ENCODE measurements around the gene PIF1. TPM values are rescaled to one million over a fixed set of nuclear protein-coding genes. Genes with fewer than 3 reads are reported as not detected.

PIF1 gene
- total and polyA plus RNA-seq, 2 donors = 8.0 to 8.4 TPM

DNA sequence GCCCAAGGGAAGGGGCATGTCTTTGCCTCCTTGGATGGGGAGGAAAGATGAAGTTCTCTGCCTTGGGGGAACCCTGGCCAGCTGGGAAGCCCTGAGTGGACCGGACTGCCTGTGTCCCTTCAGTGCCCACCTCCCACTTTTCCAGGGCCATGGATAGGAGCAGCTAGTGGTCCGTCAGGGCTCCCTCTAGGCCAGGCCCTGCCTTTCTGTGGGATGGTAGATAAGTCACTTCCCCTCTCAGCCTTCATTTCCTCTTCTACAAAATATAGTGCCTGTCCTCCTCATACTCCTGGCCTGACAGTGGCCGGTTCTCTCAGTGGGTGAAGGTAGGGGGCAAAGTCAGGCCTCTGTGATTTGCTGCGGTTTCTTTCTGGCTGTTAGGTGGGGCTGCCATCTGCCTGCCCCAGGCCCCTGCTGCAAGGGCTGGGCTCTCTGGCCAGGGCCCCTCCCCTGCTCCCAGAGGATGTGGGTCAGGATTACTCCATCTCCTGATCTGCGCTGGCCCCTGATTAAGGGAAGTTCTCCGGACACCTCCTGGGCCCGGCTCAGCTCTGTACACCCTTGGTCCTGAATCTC, 17.6 kb upstream of the PIF1 start:
- no peaks in the 10 kb centered on the region for H3K27me3 ChIP-seq (ENCODE audit: control insufficient read depth in 2 of 2, insufficient read depth in 1 of 2, low read length in 1 of 2)
- peak overlapping the region; percentile 83 to 89 for H3K4me3 ChIP-seq (ENCODE audit: low read length in 2 of 2)
- peaks cover 25 to 84% of the 10 kb centered on the region in 2 donors for H3K4me1 ChIP-seq (ENCODE audit: control insufficient read depth in 2 of 2, insufficient read depth in 2 of 2, low read length in 2 of 2)
- H3K27ac ChIP-seq (ENCODE audit: low read depth in 1 of 2, low read length in 1 of 2) = peak overlapping the region; percentile 76 to 94
- DNase-seq (ENCODE audit: low read depth in 6 of 9, low spot score in 9 of 9) = peak in 1 of 9 donors; percentile 32
- WGBS = 42% methylated on average over 7 of the region's 7 CpGs
- H3K9me3 ChIP-seq (ENCODE audit: control insufficient read depth in 2 of 2, insufficient read depth in 1 of 2, low read length in 1 of 2) = peaks cover 0 to 3% of the 10 kb centered on the region in 2 donors
- H3K36me3 ChIP-seq (ENCODE audit: control insufficient read depth in 2 of 2, insufficient read depth in 2 of 2, low read length in 1 of 2) = peaks cover 7 to 11% of the 10 kb centered on the region in 2 donors

DNA sequence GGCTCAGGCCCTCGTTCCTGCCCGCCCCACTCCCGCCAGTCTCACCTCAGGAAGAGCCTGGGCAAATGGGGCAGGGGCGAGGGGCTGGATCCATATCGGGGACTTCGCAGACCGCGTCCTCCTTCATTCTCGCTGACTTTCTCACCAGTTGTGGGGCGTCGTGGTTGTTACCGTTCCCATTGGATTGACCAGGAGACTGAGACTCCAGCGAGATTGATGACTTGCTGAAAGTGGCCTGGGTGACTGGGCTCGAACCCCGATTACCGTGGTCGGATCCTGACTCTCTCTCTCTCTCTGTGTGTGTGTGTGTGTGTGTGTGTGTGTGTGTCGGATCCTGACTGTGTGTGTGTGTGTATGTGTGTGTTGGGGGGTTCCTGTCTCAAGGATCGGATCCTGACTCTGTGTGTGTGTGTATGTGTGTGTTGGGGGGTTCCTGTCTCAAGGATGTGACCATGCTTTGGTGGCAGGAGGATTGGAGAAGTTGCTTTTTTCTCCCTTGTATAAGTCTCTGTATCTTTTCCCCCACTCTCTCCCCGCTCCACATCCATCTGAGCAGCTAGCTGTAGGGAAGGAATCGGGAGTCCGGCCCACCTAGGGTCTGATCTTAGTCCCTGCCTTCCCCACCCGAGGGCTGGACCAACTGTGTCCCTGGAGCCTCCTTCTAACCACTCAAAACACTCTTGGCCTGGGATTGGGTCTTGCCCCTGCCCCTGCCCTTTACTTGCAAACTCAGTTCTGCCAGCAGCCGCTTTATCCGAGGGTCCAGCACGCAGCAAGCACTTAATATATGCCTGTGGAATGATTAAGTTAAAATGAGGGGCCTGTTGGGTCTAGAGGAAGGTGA, 16.9 kb upstream of the PIF1 start:
- H3K27ac ChIP-seq (ENCODE audit: low read depth in 1 of 2, low read length in 1 of 2) = peak overlapping the region; percentile 76 to 94
- H3K36me3 ChIP-seq (ENCODE audit: control insufficient read depth in 2 of 2, insufficient read depth in 2 of 2, low read length in 1 of 2) = peaks cover 7 to 11% of the 10 kb centered on the region in 2 donors
- peaks cover 0 to 3% of the 10 kb centered on the region in 2 donors for H3K9me3 ChIP-seq (ENCODE audit: control insufficient read depth in 2 of 2, insufficient read depth in 1 of 2, low read length in 1 of 2)
- 10% methylated on average over 26 of the region's 26 CpGs for WGBS
- peak overlapping the region; percentile 83 to 89 for H3K4me3 ChIP-seq (ENCODE audit: low read length in 2 of 2)
- H3K27me3 ChIP-seq (ENCODE audit: control insufficient read depth in 2 of 2, insufficient read depth in 1 of 2, low read length in 1 of 2) = no peaks in the 10 kb centered on the region
- H3K4me1 ChIP-seq (ENCODE audit: control insufficient read depth in 2 of 2, insufficient read depth in 2 of 2, low read length in 2 of 2) = peaks cover 32 to 87% of the 10 kb centered on the region in 2 donors
- peak in 1 of 9 donors; percentile 39 for DNase-seq (ENCODE audit: low read depth in 6 of 9, low spot score in 9 of 9)

DNA sequence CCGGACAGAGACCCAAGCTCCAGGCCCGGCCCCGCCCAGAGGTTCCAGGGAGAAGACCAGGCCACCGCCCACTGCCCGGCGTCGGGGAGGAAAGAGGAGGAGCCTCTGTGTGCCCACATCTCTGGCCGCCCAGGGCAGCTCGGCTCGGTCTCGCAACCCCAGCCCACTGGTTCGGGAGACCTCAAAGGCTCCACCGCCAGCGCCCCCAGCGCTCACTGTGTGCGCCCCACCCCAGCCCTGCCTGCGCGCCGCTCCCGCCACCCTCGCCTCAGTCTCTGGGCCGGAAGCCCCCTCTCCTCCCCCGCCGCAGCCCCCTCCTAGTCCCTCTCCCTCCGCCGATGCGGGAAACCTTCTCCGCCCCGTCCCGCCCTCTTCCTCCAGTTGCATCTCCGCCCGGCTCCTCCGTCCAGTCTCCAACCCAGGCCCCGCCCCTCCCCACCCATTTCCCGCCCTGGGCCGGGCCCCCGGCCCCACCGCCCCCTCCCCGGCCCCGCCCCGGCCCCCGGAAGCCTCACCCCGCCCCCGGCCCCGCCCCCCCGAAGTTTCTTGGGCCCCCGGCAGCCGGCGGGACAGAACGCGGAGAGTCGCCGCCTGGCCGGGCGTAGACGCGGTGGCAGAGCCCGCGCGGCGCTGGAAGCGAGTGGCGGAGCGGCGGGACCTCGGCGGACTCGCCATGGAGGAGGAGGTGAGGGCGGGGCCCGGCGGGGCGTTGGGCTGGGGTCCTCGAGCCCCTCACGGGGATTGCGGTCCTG, 16.1 kb upstream of the PIF1 start, which contains the start of gene PLEKHO2:
PLEKHO2 (plus strand) TSS at position 572 of the 752 bp plus-strand sequence; CDS start at position 674, 102 bp downstream.
- peaks cover 0 to 3% of the 10 kb centered on the region in 2 donors for H3K9me3 ChIP-seq (ENCODE audit: control insufficient read depth in 2 of 2, insufficient read depth in 1 of 2, low read length in 1 of 2)
- DNase-seq (ENCODE audit: low read depth in 6 of 9, low spot score in 9 of 9) = peak; percentile 66 to 95 (median 86)
- peaks cover 5 to 7% of the 10 kb centered on the region in 2 donors for H3K36me3 ChIP-seq (ENCODE audit: control insufficient read depth in 2 of 2, insufficient read depth in 2 of 2, low read length in 1 of 2)
- peaks cover 38 to 88% of the 10 kb centered on the region in 2 donors for H3K4me1 ChIP-seq (ENCODE audit: control insufficient read depth in 2 of 2, insufficient read depth in 2 of 2, low read length in 2 of 2)
- under 1% methylated on average over 75 of the region's 75 CpGs for WGBS
- H3K27ac ChIP-seq (ENCODE audit: low read depth in 1 of 2, low read length in 1 of 2) = peak within 1 kb of the TSS; percentile 89 to 96
- H3K27me3 ChIP-seq (ENCODE audit: control insufficient read depth in 2 of 2, insufficient read depth in 1 of 2, low read length in 1 of 2) = no peaks in the 10 kb centered on the region
- H3K4me3 ChIP-seq (ENCODE audit: low read length in 2 of 2) = peak within 1 kb of the TSS; percentile 83 to 89

- Histone ChIP-seq H3K9me3 (ENCODE audit: control insufficient read depth in 2 of 2, insufficient read depth in 1 of 2, low read length in 1 of 2) (peaks cover 0 to 3% of the 10 kb centered on the region in 2 donors), H3K4me1 (ENCODE audit: control insufficient read depth in 2 of 2, insufficient read depth in 2 of 2, low read length in 2 of 2) (peaks cover 41 to 88% of the 10 kb centered on the region in 2 donors), H3K27me3 (ENCODE audit: control insufficient read depth in 2 of 2, insufficient read depth in 1 of 2, low read length in 1 of 2) (no peaks in the 10 kb centered on the region), H3K4me3 (ENCODE audit: low read length in 2 of 2) (peak overlapping the region; percentile 83 to 89), H3K36me3 (ENCODE audit: control insufficient read depth in 2 of 2, insufficient read depth in 2 of 2, low read length in 1 of 2) (peaks cover under 1 to 3% of the 10 kb centered on the region in 2 donors), H3K27ac (ENCODE audit: low read depth in 1 of 2, low read length in 1 of 2) (peak overlapping the region; percentile 89 to 96)
- 5% methylated on average over 12 of the region's 12 CpGs for WGBS
- DNase-seq (ENCODE audit: low read depth in 6 of 9, low spot score in 9 of 9) = no peak
These were observed 15.6 kb upstream of the PIF1 start for GRCh38 chr15:64841060-64841343.

GRCh38 chr15:64837502-64837901, 12.1 kb upstream of the PIF1 start:
- peaks cover 0 to 10% of the 10 kb centered on the region in 2 donors for H3K9me3 ChIP-seq (ENCODE audit: control insufficient read depth in 2 of 2, insufficient read depth in 1 of 2, low read length in 1 of 2)
- H3K36me3 ChIP-seq (ENCODE audit: control insufficient read depth in 2 of 2, insufficient read depth in 2 of 2, low read length in 1 of 2) = no peaks in the 10 kb centered on the region
- no peaks in the 10 kb centered on the region for H3K27me3 ChIP-seq (ENCODE audit: control insufficient read depth in 2 of 2, insufficient read depth in 1 of 2, low read length in 1 of 2)
- H3K4me3 ChIP-seq (ENCODE audit: low read length in 2 of 2) = no peak overlapping the region
- WGBS = 2% methylated on average over 1 of the region's 1 CpG
- peak overlapping the region; percentile 5 to 87 for H3K27ac ChIP-seq (ENCODE audit: low read depth in 1 of 2, low read length in 1 of 2)
- H3K4me1 ChIP-seq (ENCODE audit: control insufficient read depth in 2 of 2, insufficient read depth in 2 of 2, low read length in 2 of 2) = peaks cover 24 to 62% of the 10 kb centered on the region in 2 donors
- peak in 6 of 9 donors; percentile 61 to 89 (median 67) for DNase-seq (ENCODE audit: low read depth in 6 of 9, low spot score in 9 of 9)

DNA sequence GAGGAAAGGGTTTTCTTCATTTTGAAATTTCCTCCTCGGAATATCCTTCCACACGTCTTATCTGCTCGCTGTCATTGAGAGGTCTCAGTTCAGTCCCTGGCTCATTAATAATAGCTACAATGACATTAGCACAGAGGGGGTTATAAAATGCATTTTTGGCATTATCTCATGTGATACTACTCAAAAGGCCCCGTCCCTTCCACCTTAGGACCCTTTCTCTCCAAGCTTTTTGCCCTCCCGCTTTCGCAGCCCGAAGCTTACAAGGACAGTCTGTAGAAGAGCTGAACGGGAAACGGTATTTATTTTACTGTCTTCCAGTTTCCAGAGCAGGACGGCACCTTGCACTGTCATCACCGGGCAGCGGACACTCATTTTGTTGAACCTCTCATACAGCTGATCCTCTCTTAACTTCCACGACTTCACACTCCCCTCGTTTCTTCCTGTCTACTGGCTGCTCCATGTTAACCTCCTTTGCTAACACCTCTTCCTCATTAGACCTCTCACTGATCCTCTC, 10.6 kb upstream of the PIF1 start:
- no peaks in the 10 kb centered on the region for H3K36me3 ChIP-seq (ENCODE audit: control insufficient read depth in 2 of 2, insufficient read depth in 2 of 2, low read length in 1 of 2)
- no peak overlapping the region for H3K4me3 ChIP-seq (ENCODE audit: low read length in 2 of 2)
- H3K27me3 ChIP-seq (ENCODE audit: control insufficient read depth in 2 of 2, insufficient read depth in 1 of 2, low read length in 1 of 2) = no peaks in the 10 kb centered on the region
- WGBS = 74% methylated on average over 14 of the region's 14 CpGs
- peaks cover 23 to 54% of the 10 kb centered on the region in 2 donors for H3K4me1 ChIP-seq (ENCODE audit: control insufficient read depth in 2 of 2, insufficient read depth in 2 of 2, low read length in 2 of 2)
- H3K9me3 ChIP-seq (ENCODE audit: control insufficient read depth in 2 of 2, insufficient read depth in 1 of 2, low read length in 1 of 2) = peaks cover 0 to 10% of the 10 kb centered on the region in 2 donors
- H3K27ac ChIP-seq (ENCODE audit: low read depth in 1 of 2, low read length in 1 of 2) = peak overlapping the region in 1 of 2 donors; percentile 44
- no peak for DNase-seq (ENCODE audit: low read depth in 6 of 9, low spot score in 9 of 9)

GRCh38 chr15:64833690-64834089, 8.2 kb upstream of the PIF1 start:
- DNase-seq (ENCODE audit: low read depth in 6 of 9, low spot score in 9 of 9) = no peak
- Histone ChIP-seq H3K9me3 (ENCODE audit: control insufficient read depth in 2 of 2, insufficient read depth in 1 of 2, low read length in 1 of 2) (peaks cover 0 to 10% of the 10 kb centered on the region in 2 donors), H3K4me1 (ENCODE audit: control insufficient read depth in 2 of 2, insufficient read depth in 2 of 2, low read length in 2 of 2) (peaks cover 19 to 36% of the 10 kb centered on the region in 2 donors), H3K27ac (ENCODE audit: low read depth in 1 of 2, low read length in 1 of 2) (no peak overlapping the region), H3K4me3 (ENCODE audit: low read length in 2 of 2) (no peak overlapping the region), H3K27me3 (ENCODE audit: control insufficient read depth in 2 of 2, insufficient read depth in 1 of 2, low read length in 1 of 2) (no peaks in the 10 kb centered on the region), H3K36me3 (ENCODE audit: control insufficient read depth in 2 of 2, insufficient read depth in 2 of 2, low read length in 1 of 2) (no peaks in the 10 kb centered on the region)
- WGBS = over 99% methylated on average over 4 of the region's 4 CpGs

GRCh38 chr15:64828985-64829384, 3.5 kb upstream of the PIF1 start:
- H3K36me3 ChIP-seq (ENCODE audit: control insufficient read depth in 2 of 2, insufficient read depth in 2 of 2, low read length in 1 of 2) = no peaks in the 10 kb centered on the region
- H3K27me3 ChIP-seq (ENCODE audit: control insufficient read depth in 2 of 2, insufficient read depth in 1 of 2, low read length in 1 of 2) = peaks cover 0 to 13% of the 10 kb centered on the region in 2 donors
- peaks cover 9 to 24% of the 10 kb centered on the region in 2 donors for H3K4me1 ChIP-seq (ENCODE audit: control insufficient read depth in 2 of 2, insufficient read depth in 2 of 2, low read length in 2 of 2)
- no peak overlapping the region for H3K27ac ChIP-seq (ENCODE audit: low read depth in 1 of 2, low read length in 1 of 2)
- WGBS = 98% methylated on average over 5 of the region's 5 CpGs
- no peak overlapping the region for H3K4me3 ChIP-seq (ENCODE audit: low read length in 2 of 2)
- no peak for DNase-seq (ENCODE audit: low read depth in 6 of 9, low spot score in 9 of 9)
- H3K9me3 ChIP-seq (ENCODE audit: control insufficient read depth in 2 of 2, insufficient read depth in 1 of 2, low read length in 1 of 2) = no peaks in the 10 kb centered on the region
